OCI-LY1 (cell line): ENCODE results near the gene OAT.
"Not testable (repeated sequence)": the region's sequence is repeated elsewhere in the genome, so short reads cannot be mapped to it uniquely, and the experiment has no call there.

ENCODE experiments used
- H2AFZ ChIP-seq: fragments of 200-600 bp; sonication (generic), shearing (Covaris generic); 2 replicates; pipeline ENCODE4 v1.6.0; 2014; ENCODE audit warnings: antibody characterized with exemption, mild to moderate bottlenecking, low read length
- H3F3A ChIP-seq: fragments of 200-600 bp; sonication (generic), shearing (Covaris generic); 2 replicates; pipeline ENCODE4 v1.6.0; 2014; ENCODE audit warnings: mild to moderate bottlenecking, antibody characterized with exemption, low read length, moderate library complexity; ENCODE audit not compliant: insufficient read depth
- H3K27ac ChIP-seq: fragments of 200-600 bp; sonication (generic); 2 replicates; pipeline ENCODE4 v1.5.1; 2014; ENCODE audit warnings: low read length, mixed run types, mild to moderate bottlenecking, low read depth; ENCODE audit not compliant: poor library complexity, severe bottlenecking
- H3K27me3 ChIP-seq: fragments of 200-600 bp; sonication (generic); 2 replicates; pipeline ENCODE4 v1.6.0; 2014; ENCODE audit warnings: antibody characterized with exemption, mild to moderate bottlenecking, low read length, moderate library complexity; ENCODE audit not compliant: insufficient read depth
- H3K36me3 ChIP-seq: fragments of 200-600 bp; sonication (generic); 2 replicates; pipeline ENCODE4 v1.6.1; 2014; ENCODE audit warnings: mild to moderate bottlenecking, antibody characterized with exemption, low read length, moderate library complexity, mixed read lengths; ENCODE audit not compliant: insufficient read depth
- H3K4me1 ChIP-seq: fragments of 200-600 bp; sonication (generic); 2 replicates; pipeline ENCODE4 v1.5.1; 2014; ENCODE audit warnings: mild to moderate bottlenecking, low read length, moderate library complexity; ENCODE audit not compliant: insufficient read depth, severe bottlenecking
- H3K4me2 ChIP-seq: fragments of 200-600 bp; sonication (generic), shearing (Covaris generic); 2 replicates; pipeline ENCODE4 v1.6.1; 2014; ENCODE audit warnings: low read length
- H3K4me3 ChIP-seq: fragments of 200-600 bp; sonication (generic); 2 replicates; pipeline ENCODE4 v1.5.1; 2014; ENCODE audit warnings: low read length, low read depth, mild to moderate bottlenecking, mixed read lengths; ENCODE audit not compliant: poor library complexity, severe bottlenecking
- H3K79me2 ChIP-seq: fragments of 200-600 bp; shearing (Covaris generic); 2 replicates; pipeline ENCODE4 v1.6.1; 2016; ENCODE audit warnings: mixed run types, low read length, mixed read lengths; ENCODE audit not compliant: insufficient read depth
- H3K9ac ChIP-seq: fragments of 200-600 bp; sonication (generic), shearing (Covaris generic); 2 replicates; pipeline ENCODE4 v1.6.1; 2014; ENCODE audit warnings: mild to moderate bottlenecking, low read length, mixed read lengths
- H3K9me2 ChIP-seq: fragments of 200-600 bp; sonication (generic), shearing (Covaris generic); 2 replicates; pipeline ENCODE4 v1.6.1; 2014; ENCODE audit warnings: low read depth, mild to moderate bottlenecking, low read length, mixed read lengths
- H3K9me3 ChIP-seq: fragments of 200-600 bp; shearing (Covaris generic); 2 replicates; pipeline ENCODE4 v1.6.1; 2014; ENCODE audit warnings: low read length, mixed read lengths
- H4K20me1 ChIP-seq: fragments of 200-600 bp; sonication (generic), shearing (Covaris generic); 2 replicates; pipeline ENCODE4 v1.6.0; 2016; ENCODE audit warnings: mild to moderate bottlenecking, low read length; ENCODE audit not compliant: insufficient read depth
- EZH2 ChIP-seq: fragments of 200-600 bp; sonication (generic), shearing (Covaris generic); IDR thresholded peaks from 2 replicates; pipeline ENCODE4 v1.8.0; 2017; ENCODE audit warnings: borderline replicate concordance, mixed run types, mild to moderate bottlenecking, antibody characterized with exemption, low read length, moderate library complexity, mixed read lengths
- TF ChIP-seq, protein P1 (sequence below): fragments of 200-600 bp; sonication (generic), shearing (Covaris generic); IDR thresholded peaks from 2 replicates; pipeline ENCODE4 v1.5.1; 2017; ENCODE audit warnings: mild to moderate bottlenecking, antibody characterized with exemption, low read length, moderate library complexity, mixed read lengths

Gene OAT

DNA sequence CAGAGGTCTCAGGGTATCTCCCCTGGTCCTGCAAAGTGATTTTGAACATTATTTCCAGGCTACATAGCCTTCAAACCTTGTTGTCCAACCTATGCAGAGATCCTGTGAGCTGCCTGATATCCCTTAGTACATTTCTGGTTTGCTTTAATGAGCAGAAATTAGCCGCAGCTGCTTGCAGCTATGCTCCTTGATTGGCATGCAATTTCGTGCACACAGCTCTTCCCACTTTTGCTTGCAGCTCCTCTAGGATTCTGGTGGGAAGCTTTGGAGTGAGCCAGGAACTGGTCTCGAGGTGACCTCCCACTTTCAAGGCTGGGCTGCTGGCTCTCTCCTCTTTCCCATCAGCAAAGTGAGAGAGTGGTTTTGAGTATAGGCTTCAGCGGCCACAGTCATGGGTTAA, 45.8 kb downstream of the OAT start:
- Histone ChIP-seq H3K4me2 (no peak overlapping the region), H3K9ac (no peak overlapping the region), H3K4me1 (no peaks in the 10 kb centered on the region), H3K36me3 (no peaks in the 10 kb centered on the region), H3F3A (no peaks in the 10 kb centered on the region), H3K27ac (no peak overlapping the region), H3K9me3 (no peaks in the 10 kb centered on the region), H2AFZ (no peak overlapping the region), H3K27me3 (no peaks in the 10 kb centered on the region; the same call in 1 of the 2 replicates), H3K79me2 (no peaks in the 10 kb centered on the region), H4K20me1 (no peaks in the 10 kb centered on the region), H3K4me3 (no peak overlapping the region), H3K9me2 (no peaks in the 10 kb centered on the region)
- no peak for TF ChIP-seq EZH2
- TF ChIP-seq, protein P1, sequence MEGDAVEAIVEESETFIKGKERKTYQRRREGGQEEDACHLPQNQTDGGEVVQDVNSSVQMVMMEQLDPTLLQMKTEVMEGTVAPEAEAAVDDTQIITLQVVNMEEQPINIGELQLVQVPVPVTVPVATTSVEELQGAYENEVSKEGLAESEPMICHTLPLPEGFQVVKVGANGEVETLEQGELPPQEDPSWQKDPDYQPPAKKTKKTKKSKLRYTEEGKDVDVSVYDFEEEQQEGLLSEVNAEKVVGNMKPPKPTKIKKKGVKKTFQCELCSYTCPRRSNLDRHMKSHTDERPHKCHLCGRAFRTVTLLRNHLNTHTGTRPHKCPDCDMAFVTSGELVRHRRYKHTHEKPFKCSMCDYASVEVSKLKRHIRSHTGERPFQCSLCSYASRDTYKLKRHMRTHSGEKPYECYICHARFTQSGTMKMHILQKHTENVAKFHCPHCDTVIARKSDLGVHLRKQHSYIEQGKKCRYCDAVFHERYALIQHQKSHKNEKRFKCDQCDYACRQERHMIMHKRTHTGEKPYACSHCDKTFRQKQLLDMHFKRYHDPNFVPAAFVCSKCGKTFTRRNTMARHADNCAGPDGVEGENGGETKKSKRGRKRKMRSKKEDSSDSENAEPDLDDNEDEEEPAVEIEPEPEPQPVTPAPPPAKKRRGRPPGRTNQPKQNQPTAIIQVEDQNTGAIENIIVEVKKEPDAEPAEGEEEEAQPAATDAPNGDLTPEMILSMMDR, result no peak

GRCh38 chr10:124370426-124370825, 48.3 kb downstream of the OAT start:
- Histone ChIP-seq H3K4me1 (no peaks in the 10 kb centered on the region), H4K20me1 (no peaks in the 10 kb centered on the region), H3K9ac (no peak overlapping the region), H3K27me3 (no peaks in the 10 kb centered on the region; the same call in 1 of the 2 replicates), H3K9me2 (no peaks in the 10 kb centered on the region), H3F3A (no peaks in the 10 kb centered on the region), H3K9me3 (no peaks in the 10 kb centered on the region), H3K36me3 (no peaks in the 10 kb centered on the region), H3K4me2 (no peak overlapping the region), H2AFZ (no peak overlapping the region), H3K79me2 (no peaks in the 10 kb centered on the region), H3K27ac (no peak overlapping the region), H3K4me3 (no peak overlapping the region)
- TF ChIP-seq, protein P1, result no peak
- no peak for TF ChIP-seq EZH2

DNA sequence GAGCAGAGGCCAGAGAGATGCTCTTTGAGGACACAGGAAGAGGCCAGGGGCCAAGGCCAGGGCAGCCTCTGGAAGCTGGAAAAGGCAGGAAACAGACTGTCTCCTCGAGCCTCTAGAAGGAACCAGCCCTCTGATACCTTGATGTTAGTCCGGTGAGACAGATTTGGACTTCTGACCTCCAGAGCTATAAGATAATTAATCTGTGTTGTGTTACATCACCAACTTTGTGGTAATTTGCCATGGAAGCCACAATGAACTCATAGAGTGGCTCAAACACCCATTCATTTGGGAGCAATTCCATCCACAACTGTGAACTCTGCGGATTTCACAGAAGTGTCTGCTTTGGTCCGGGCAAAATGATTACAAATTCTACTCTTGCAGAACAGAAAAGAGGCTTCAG, 48.7 kb downstream of the OAT start:
- Histone ChIP-seq H3K9me2 (no peaks in the 10 kb centered on the region), H3K4me2 (no peak overlapping the region), H3F3A (no peaks in the 10 kb centered on the region), H3K79me2 (no peaks in the 10 kb centered on the region), H3K36me3 (no peaks in the 10 kb centered on the region), H3K4me1 (no peaks in the 10 kb centered on the region), H2AFZ (no peak overlapping the region), H3K4me3 (no peak overlapping the region), H3K27me3 (no peaks in the 10 kb centered on the region; the same call in 1 of the 2 replicates), H3K9me3 (no peaks in the 10 kb centered on the region), H3K27ac (no peak overlapping the region), H4K20me1 (no peaks in the 10 kb centered on the region), H3K9ac (no peak overlapping the region)
- TF ChIP-seq, protein P1, result no peak
- no peak for TF ChIP-seq EZH2

DNA sequence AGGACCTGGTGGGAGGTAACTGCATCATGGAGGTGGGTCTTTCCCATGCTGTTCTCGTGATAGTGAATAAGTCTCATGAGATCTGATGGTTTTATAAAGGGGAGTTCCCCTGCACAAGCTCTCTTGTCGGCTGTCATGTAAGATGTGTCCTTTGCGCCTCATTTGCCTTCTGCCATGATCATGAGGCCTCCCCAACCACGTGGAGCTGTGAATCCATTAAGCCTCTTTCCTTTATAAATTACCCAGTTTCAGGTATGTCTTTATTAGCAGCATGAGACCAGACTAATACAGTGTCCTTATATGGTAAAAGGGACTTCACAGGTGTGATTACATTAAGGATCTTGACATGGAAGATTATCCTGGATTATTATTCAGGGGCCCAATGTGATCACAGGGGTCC, 49.2 kb downstream of the OAT start:
- H3K9me2 ChIP-seq, H3K4me1 ChIP-seq, H3K36me3 ChIP-seq, H3K27ac ChIP-seq, H3K9me3 ChIP-seq, H3K4me3 ChIP-seq, H3K4me2 ChIP-seq, H4K20me1 ChIP-seq, H3K9ac ChIP-seq, H3F3A ChIP-seq, H3K27me3 ChIP-seq, H2AFZ ChIP-seq, H3K79me2 ChIP-seq: not testable (repeated sequence)
